VCaP (cell line): ENCODE results near the gene TMPRSS2.

ENCODE experiments used
- H3K27ac ChIP-seq: fragments of 450-650 bp; 2 replicates; pipeline ENCODE4 v1.5.1; 2017
- TF ChIP-seq, protein P1 (sequence below): fragments of 450-650 bp; conservative IDR thresholded peaks from 2 replicates; pipeline ENCODE4 v1.5.1; 2017; ENCODE audit warnings: mild to moderate bottlenecking, moderate library complexity

TMPRSS2 gene

DNA sequence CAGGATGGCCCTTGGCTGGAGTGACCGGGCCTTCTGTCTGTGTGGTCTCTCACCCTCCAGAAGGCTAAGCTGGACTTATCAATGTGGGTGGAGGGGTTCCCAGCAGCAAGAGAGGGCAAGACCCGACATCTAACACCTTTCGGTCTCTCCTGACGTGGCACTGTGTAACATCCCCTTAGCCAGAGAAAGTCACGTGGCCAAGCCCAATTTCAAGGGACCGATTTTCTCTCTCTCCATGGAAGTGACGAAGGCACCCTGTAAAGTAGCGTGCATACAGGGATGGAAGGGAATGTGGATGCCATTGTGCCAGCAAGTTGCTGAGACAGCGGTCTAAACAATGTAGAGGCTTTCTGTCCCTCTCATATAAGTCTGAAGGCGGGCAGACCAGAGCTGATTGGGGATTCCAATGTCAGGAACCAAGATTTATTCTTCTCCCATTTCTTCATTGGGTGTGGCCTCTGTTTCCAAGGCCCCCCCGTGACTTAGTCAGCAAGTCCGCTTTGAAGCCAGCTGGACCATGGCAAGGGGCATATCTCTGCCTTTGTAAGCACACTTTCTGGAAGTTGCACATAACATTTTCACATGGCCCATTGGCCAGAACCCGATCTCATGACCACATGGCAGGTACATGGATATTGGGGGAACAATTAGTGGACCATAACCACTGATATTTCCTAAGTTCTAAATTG is 69.4 kb downstream of the TMPRSS2 start:
- no peak overlapping the region for H3K27ac ChIP-seq
- TF ChIP-seq, protein P1, sequence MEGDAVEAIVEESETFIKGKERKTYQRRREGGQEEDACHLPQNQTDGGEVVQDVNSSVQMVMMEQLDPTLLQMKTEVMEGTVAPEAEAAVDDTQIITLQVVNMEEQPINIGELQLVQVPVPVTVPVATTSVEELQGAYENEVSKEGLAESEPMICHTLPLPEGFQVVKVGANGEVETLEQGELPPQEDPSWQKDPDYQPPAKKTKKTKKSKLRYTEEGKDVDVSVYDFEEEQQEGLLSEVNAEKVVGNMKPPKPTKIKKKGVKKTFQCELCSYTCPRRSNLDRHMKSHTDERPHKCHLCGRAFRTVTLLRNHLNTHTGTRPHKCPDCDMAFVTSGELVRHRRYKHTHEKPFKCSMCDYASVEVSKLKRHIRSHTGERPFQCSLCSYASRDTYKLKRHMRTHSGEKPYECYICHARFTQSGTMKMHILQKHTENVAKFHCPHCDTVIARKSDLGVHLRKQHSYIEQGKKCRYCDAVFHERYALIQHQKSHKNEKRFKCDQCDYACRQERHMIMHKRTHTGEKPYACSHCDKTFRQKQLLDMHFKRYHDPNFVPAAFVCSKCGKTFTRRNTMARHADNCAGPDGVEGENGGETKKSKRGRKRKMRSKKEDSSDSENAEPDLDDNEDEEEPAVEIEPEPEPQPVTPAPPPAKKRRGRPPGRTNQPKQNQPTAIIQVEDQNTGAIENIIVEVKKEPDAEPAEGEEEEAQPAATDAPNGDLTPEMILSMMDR = no peak

DNA sequence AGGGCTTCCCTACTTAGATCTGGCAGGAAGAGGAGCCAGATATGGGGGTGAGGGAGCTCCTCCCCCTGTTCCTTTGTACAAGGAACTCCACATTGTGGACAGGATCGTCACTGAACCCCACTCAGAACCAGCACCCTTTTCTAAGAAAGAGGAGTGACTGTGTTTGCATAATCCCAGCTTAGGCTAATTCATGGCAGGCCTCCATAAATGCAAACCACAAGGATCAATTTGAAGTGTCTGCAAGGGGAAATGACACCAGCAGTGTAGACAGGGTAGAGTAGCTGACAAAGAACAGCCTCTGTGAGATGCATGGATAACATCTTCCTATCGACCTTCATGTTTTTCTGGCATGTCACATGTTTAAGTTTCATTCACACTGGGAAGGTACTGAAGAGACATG is 70.2 kb downstream of the TMPRSS2 start:
- TF ChIP-seq, protein P1 = no peak
- no peak overlapping the region for H3K27ac ChIP-seq

DNA sequence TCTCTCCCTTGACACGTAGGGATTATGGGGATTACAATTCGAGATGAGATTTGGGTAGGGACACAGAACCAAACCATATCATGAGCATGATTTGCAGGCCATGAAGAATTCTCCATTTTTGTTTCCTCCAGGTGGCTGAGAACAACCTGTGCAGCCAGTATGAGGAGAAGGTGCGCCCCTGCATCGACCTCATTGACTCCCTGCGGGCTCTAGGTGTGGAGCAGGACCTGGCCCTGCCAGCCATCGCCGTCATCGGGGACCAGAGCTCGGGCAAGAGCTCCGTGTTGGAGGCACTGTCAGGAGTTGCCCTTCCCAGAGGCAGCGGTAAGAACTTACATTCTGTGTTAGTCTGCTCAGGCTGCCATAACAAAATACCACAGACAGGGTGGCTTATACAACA is 72.3 kb downstream of the TMPRSS2 start:
- TF ChIP-seq, protein P1 = no peak
- no peak overlapping the region for H3K27ac ChIP-seq

DNA sequence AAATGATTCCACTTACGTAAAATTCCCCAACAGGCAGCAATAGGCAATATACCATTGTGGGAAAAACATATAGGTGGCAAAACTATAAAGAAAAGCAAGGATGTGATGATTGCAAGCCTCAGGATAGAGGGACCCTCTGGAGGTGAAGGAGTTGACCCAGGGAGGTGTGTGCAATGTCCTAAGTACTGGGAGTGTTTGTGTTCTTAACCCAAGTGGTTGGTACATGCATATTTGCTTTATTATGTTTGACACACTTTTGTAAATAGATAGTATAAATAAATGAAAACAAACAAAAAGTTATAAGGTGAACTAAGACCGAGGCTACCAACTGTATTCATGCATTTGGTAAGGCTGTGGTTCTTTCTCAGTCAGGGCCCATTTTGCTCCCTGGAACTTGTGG is 74.4 kb downstream of the TMPRSS2 start:
- no peak overlapping the region for H3K27ac ChIP-seq
- TF ChIP-seq, protein P1 = no peak

DNA sequence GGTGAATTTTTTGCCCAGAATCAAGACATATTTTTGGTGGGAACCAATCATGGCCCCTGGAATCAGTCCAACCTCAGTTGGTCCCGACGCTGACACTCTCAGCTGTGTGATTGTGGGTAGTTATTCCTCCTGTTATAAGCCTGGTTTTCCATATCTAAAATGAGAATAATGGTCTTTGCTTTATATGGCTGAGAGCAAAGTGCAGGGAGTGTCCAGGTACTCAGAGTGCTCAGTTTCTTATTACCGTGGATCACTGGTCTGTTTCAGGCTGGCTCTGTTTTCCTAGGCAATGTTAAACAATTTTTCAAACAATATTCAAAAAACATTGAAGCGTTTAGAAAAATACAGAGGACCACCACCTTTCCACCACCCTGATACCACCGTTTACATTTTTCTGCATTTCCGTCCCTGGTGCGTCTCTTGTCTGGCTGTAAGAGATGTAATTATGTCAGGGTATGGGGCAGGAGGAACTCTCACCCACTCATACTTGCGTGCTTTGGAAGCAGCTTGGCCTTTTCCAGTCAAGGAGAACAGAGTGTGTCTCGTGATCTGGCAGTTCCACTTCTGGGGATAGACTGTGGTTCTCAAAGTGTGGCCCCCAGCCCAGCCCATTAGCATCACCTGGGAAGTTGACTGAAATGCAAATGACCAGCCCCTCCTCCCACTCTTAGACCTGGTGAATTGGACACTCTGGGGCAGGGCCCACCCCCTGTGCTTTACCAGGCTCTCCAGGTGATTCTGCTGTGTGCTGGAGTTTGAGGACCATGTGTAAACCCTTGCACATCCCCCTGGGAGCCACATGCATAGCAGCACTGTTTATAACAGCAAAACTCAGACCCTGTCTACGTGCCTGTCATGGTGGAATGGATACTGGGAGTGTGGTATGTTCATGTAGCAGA is 75.1 kb downstream of the TMPRSS2 start:
- TF ChIP-seq, protein P1 = no peak
- no peak overlapping the region for H3K27ac ChIP-seq

DNA sequence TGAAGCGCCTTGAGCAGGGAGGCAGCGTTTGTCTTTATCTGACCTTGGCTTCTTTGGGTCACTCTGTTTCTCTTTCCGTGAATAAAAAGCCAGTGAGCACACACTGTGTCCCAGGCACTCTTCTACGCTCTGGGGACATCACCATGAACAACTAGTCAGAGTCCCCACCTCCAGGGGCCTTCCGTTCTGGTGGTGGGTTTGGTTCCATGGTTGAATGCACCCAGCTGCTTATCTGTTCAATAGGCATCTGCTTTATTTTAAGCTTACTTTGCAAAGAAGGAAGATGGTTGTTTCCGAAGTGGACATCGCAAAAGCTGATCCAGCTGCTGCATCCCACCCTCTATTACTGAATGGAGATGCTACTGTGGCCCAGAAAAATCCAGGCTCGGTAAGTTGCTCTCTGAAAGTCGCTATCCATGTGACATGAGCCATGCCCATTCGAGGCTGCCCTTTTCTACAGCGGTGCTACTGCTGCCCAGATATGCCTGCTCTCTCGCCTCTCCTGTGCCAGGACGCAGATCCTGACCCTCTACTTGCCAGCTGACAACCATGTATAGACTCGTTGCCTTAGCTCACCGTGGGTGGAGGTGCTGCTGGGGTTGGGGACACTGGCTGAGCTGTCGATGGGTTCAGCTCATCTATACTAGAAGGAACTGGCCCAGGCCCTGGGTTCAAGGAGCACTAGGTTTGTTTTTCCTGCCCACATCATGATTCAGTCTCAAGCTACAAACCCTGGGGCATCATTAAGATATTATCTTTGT is 76.0 kb downstream of the TMPRSS2 start:
- TF ChIP-seq, protein P1 = no peak
- H3K27ac ChIP-seq = no peak overlapping the region

DNA sequence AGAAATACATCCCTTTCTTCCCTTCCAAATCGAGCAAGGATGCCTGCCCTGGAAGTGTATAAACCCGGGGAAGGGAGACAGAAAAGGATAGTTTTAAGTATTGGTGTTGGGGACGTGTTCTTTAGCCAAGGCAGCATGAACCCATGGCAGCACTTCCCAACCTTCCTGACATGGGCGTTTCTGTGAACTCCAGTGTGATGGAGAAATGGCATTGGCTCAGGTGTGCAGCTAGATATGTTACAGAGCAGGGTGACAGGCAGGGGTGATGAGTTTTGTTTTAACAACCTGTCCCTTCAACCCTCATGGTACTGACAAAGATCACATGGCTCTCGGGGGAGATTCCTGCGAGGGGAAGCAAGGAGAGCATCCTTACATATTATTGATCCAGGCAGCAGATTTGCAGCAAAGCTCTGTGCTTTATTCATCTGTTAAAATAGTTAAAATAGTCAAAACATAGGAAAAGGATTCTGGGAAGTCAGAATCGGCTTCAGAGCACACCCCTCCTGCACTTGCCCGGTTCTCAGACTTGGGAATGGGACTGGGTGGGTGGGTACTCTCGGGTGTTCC is 78.0 kb downstream of the TMPRSS2 start:
- TF ChIP-seq, protein P1 = no peak
- H3K27ac ChIP-seq = no peak overlapping the region
